HG03432 (cell line): ENCODE data around the gene THSD4.
"Not testable (repeated sequence)": the region's sequence is repeated elsewhere in the genome, so short reads cannot be mapped to it uniquely, and the experiment has no call there.

Experiments used
- ATAC-seq: cut with Tn5 transposase; IDR thresholded peaks from one replicate; pipeline ENCODE4 v1.9.1; 2021; ENCODE audit warnings: mild to moderate bottlenecking, moderate library complexity; ENCODE audit not compliant: unreplicated experiment

THSD4 gene

DNA sequence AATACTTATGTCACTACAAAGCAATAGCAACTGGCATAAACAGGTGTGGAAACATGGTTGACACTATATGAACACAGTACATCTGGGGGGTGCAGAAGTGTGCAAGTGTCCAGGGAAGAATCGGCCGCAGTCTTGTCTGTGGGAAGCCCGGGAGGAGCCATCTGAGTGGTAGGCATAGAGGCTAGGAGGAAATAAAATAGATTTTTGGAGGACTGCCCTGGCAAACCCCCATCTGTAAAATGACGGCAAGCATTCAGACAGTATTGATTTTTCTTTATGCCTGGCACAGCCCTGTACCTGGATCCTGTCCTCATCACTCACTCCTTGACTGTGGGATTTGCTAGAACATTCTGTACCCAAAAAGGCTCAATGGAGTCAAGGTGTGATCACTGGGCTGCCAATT, 31.3 kb downstream of the THSD4 start:
- no peak for ATAC-seq

DNA sequence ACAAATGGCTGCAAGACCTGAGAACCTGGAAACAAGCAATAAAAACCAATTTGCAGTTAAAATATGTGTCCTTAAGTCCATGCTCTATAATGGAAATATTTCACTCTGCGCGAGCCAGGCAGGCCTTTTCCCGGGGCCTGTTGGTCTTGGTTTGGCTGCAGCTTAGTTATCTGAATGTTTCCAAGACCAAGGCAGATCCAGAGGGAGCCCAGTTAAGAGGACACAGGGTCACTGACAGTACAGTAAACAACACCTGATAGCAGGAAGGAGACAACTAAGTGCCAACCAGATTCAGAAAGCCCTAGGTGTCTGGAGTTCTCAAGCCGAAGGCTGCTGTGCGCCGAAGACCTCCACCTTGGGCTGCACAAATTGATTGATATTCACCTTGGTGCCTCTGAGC, 32.8 kb downstream of the THSD4 start:
- no peak for ATAC-seq

DNA sequence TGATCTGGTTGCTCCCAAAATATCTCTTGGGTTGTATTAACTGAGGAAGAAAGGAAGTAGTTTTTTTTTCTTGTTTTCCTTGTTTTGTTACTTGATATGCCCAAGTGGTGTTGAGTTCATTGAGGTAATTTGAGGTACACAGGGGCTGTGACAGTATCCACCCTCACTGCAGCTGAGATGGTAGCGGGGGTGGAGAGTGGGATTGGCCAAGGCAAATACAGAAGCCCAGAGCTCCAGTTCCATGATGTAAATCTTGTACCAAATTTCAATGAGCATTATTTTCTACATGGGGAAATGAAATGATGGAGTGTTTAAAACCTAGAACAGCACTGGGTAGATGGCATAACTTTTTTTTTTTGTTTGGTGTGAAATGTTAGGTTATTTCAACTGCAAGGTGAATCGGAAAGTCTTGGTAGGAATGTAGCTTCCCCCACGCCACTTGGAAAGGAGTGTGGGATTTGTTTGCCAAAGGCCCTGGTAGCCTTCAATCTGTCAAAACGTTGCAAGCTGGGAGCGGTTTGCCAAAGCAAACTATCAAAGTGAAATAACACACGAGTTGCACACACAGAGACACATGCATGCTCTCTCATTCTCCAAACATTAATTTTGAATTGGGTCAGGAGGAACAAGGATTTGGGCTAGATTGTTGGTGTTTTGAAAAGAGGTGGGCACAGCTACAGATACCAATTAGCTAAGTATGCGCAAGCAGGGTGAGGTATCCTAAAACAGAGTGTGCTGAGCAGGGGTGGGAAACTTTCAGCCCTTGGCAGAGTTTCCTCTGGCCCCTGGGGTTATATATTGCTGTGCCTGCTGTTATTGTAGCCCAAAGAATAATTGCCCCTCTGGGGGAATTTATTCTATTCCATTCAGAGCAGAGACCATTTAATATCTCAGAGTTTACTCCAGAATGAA, 34.6 kb downstream of the THSD4 start:
- no peak for ATAC-seq

DNA sequence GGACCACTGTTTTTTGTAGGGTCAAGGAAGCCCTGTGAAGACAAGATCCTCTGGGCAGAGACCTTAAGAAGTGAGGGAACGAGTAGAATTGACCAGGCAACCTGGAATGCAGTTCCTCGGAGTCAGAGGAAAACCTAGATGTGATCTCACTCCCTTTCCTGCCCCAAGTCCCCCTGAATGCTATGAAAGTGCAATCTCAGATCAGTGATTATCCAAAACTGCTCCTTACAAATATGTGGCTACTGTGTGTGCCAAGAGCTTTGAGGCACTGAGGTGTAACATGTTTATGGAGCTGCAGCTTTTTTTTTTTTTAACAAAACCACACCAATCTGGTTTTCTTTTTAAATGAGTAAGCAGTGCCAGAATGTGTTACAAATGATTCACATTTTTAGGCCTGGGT, 35.8 kb downstream of the THSD4 start:
- ATAC-seq: no peak

DNA sequence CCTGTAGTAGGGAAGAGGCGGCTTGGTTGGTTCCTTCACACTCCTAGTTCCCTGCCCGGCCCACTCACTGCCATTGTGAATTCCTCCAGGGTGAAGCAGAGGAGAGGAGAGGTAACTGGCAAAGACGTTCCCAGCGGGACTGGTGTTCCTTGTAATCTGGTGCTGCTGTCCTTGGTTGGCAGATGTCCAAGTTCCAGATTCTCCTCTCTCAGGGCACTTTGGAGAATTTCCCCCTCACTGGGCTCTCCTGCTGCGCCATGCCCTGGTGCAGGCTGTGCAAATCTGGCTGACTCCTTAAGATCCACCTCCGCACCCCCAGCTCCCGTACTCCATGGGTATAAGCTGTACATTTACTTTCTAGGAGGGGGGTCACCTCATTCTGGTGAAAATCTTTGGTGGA, 37.3 kb downstream of the THSD4 start:
- no peak for ATAC-seq

DNA sequence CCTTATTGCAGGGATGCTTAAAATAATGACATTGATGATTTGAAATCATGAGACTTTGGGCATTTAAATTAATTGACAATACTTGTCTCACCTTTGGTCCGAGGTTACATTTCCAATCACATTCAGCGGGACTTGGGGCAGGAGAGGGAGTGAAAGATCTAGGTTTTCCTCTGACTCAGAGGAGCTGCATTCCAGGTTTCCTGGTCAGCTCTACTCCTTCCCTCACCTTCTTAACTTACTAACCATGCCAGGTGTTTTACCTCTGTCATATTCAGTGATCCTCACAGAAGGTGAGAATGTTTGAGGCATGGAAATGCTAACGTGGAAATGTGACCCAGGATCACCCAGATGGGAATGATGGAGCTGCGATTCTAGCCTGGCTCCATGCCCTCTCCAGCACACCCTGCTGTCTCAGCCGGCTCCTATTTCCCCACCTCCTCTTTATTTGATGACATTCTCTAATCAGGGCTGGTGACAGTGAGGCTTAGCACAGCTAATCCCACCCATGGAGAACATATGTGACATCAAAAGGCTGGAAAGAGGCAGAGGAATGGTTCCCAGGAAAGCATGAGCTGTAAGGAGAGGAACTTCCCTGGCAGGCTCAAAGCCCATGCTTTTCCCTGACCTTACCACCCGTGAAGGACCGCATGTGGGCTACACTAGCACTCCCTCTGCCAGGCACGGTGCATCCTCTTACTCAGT, 38.7 kb downstream of the THSD4 start:
- ATAC-seq: no peak

DNA sequence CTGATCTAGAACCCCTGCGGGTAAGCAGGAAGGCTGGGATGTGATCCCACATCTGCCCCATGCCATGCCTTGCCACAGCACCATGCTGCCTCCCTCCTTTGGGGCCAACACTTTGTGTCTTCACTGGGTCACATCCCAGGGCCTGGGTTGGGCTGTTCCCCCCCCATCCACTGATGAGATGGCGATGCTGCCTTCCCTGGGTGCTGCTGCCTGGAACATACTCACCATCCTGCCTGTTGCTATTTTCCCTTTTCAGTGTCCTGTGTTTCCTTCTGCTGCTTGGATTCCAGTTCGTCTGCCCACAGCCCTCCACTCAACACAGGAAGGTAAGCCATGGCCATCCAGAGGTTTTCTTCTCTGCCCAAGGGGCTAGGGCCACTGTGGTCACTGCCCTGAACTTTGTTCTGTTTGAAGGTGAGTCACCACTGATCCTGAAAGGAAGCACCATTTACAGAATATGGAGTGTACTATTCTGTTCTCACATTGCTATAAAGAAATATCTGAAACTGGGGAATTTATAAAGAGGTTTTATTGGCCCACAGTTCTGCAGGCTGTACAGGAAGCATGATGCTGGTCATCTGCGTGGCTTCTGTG, 39.4 kb downstream of the THSD4 start:
- no peak for ATAC-seq

DNA sequence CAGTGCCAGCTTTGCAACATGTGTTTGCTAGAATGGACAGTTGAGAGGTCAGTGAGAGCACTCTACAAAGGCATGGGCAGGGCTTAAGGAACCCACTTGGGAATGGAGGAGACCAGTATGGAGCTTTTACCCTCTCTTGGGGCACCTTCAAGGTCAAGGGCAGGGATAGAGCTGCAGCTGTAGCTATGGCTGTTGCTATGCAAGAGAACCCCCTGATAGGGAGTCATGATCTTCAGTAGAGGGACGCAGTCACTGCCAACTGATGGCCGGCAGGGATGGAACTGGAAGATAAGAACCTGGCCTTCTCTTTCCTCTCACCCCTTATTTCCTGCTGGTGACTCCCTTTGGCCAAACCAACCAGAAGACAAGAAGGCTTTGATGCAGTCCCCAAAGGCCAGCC, 40.3 kb downstream of the THSD4 start:
- no peak for ATAC-seq

DNA sequence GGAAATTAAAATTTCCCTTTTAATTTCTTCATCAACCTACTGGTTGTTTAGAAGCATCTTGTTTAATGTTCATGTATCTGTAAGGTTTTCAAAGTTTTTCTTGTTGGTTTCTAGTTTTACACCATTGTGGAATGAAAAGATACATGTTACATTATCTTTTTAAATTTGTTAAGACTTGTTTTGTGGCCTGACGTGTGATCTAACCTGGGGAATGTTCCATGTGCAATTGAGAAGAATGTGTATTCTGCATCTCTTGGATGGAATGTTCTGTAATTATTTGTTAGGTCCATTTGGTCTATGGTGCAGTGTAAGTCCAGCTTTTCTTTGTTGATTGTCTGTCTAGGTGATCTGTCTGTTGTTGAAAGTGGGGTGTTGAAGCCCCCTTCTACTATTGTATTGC, 45.7 kb downstream of the THSD4 start:
- no peak for ATAC-seq

DNA sequence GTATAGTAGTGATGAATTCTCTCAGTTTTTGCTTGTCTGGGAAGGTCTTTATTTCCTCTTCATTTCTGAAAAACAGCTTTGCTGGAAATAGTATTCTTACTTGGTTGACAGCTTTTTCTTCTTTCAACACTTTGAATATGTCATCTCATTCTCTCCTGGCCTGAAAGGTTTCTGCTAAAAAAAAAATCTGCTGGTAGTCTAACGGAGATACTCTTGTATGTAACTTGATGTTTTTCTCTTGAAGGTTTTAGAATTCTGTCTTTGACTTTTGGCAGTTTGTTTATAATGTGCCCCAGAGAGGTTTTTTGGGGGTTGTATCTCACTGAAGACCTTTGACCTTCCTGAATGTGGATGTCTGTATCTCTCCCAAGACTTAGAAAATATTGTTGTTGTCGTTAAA, 47.0 kb downstream of the THSD4 start:
- ATAC-seq: no peak

DNA sequence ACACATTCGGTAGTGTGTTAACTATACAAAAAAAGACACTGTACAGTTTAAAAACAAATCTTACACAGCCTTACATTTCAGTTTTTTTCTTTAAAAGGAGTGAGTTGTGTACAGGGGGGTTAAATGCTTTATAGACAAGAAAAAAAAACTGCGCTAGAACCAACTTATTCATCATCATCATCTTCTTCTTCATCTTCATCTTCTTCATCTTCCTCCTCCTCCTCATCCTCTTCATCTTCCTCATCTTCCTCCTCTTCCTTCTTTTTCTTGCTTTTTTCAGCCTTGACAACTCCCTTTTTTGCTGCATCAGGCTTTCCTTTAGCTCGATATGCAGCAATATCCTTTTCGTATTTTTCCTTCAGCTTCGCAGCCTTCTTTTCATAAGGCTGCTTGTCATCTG, 49.3 kb downstream of the THSD4 start:
- ATAC-seq: not testable (repeated sequence)

DNA sequence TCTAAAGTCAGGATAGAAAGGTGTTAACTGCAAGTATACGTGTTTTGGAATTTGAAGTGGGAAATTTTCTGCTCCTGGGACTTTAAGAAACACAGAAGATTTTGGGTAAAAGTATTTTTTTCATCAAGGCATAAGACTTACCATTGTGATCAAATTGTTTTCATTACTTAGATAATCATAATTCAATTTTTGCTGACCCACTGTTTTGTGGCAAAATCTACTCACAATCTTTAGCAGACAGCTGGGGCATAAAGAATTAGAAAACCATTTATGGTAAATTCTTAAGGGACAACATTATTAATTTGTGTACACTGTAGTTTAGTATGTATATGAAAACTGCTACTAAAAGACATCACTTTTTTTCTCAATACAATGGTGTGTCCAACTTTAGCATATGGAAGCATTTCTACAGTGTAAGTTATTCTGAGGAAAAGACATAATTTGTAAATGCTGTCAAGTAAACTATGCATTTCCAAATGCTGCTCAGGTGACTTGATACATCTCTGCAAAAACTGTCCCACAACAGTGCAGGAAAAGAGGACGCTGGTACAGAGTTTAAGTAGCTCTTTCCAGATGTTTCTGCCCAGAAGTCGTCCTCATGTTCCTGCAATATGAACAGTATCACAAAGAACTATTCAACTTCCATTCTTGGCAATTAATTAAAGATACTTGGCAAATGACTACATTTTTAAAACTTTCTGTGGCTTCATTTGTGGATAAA, 52.3 kb downstream of the THSD4 start:
- ATAC-seq: no peak

DNA sequence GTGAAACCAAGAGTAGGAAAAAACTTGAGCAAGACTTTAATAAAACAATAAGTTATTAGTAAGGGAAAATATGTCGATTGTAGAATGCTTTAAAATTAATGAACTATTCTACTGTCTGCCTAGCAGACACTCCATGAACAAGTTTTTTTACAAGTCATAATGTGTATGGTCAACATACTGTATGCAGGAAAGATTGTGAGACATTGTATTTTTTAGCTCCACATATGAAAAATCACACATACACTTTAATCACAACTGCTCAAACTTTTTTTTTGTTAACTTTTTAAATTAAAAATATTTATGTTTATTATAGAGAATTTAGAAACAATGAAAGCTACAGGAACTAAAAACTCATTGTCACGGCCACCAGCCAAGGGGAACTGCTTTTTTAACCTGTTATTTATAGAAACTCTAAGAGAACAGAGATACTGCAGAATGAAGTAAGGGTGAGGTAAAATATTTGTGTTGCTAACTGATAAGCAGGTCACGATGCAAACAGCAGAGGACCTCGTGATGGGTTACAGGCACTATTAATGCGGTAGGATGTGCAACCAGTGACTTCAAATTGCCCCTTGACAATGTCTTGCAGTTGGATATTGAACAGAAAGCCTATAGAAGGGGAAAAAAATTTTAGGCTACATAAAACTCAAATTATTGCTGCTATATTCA, 53.0 kb downstream of the THSD4 start:
- ATAC-seq: no peak

DNA sequence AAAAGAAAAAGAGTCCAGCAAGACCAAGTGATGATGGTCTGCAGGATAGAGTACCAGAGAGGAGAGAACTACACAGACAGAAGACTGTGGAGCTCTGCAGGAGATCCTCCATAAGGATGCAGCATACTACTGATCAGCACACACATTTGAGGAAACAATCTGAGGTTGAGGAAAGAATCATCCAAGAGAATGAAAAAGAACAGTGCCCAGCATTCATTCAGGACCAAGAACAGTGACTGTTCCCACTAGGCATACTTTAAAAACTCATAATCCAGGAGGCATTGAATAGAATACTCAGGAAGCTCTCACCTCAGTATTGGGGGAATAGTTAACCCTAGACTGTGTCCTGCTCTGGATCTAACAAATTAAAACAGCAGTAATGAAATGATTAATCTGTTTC, 54.9 kb downstream of the THSD4 start:
- ATAC-seq: no peak

DNA sequence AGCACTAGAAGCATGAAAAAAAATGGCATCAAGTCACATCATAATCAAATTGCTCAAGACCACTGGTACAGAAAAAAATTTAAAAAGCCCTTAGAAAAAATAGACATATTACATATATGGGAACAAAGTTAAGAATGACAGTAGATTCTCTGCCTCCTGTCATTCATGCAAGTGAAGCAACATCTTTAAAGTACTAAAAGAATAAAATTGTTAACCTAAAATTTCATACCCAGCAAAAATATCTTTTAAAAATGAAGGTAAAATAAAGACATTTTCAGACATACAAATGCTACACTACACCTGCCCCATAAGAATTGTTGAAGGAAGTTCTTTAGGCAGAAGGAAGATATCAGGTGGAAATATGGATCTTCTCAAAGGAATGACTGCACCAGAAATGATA, 55.9 kb downstream of the THSD4 start:
- no peak for ATAC-seq

DNA sequence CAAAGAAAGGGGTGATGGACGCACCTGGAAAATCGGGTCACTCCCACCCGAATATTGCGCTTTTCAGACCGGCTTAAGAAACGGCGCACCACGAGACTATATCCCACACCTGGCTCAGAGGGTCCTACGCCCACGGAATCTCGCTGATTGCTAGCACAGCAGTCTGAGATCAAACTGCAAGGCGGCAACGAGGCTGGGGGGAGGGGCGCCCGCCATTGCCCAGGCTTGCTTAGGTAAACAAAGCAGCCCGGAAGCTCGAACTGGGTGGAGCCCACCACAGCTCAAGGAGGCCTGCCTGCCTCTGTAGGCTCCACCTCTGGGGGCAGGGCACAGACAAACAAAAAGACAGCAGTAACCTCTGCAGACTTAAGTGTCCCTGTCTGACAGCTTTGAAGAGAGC, 59.1 kb downstream of the THSD4 start:
- not testable (repeated sequence) for ATAC-seq

DNA sequence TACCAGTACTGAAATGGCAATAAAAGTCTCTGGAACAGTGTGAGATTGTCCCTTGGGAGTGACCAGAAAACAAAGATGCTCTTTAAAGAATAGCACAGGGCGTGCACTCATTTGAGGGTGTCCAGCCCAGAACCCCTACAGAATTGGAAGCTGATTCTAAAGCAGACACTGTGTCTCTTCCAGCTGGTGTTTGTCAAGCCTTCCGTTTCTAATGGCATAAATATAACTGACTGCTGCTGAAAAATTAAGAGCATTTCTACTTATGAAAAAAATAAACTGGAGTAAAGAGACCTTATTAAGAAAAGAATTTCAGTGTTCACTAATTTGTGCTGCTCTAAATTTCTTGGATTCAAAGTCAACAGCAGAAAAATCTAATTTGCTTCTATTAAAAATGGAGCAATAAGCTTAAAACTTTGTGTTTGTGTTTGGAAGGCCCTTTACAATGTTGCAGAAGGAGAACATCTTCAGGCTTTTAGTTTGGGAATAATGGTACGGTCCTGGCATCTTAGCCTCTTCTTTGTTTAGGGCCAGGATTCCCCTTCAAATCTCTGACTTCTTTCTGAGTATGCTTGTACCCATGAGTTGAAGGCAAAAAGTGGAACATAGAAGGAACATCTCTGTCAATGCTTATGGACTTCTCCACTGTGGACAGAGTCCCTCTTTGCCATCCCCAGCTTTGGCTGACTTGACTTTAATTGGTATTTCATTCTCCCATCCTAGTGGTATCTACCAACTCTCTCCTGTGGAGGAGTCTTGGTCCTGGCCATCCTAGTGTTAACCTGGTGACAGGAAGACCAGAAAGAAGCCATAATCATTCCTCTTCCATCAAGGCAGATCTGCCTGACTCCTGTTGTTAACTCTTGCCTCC, 65.9 kb downstream of the THSD4 start:
- ATAC-seq: no peak

DNA sequence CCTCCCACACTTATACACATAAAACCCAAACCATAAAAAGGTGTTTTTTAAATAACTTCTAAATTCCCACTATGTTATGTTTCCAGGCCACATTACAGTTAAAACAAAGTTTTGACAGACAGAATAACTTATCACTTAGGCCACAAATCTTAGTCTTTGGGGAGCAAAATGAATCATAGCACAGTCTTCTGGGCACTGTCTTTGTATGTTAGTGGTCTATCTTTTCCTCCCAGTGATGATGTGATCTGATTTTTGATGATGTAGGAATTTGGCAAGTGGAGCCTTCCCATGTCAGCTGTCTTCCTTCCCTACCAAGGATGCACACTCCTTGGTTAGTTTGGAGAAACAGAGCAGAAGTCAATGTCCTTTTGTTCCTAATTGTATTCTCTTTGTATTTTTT, 67.3 kb downstream of the THSD4 start:
- ATAC-seq: no peak

DNA sequence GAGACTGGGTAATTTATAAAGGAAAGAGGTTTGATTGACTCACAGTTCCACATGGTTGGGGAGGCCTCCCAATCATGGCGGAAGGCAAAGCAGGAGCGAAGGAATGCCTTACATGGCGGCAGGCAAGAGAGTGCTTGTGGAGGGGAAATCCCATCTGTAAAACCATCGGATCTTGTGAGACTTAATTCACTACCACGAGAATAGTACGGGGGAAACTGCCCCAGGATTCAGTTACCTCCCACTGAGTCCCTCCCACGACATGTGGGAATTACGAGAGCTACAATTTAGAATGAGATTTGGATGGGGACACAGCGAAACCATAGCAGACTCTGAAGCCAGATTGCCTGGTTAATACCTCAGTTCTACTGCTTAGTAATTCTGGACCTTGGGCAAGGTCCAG, 67.8 kb downstream of the THSD4 start:
- ATAC-seq: no peak

DNA sequence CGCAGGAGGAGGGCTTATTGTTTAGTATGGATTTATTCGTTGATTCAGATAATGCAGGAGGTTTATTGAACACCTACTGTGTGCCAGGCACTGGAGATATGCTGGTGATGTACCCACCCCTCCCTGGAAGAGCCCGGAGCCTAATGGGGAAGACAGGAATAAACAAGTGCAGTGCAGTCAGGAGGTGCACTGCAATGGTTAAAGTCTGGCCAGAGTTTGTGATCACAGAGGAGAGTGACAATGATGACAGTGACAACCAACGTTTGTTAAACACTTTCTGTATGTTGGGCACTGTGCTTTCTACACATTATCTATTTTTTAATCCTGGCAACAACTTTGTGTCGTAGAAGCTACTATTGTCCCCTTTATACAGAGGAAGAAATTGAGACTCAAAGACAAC, 70.4 kb downstream of the THSD4 start:
- no peak for ATAC-seq
